HepG2 (cell line): ENCODE results near the gene CTXN3. TPM values are rescaled to one million over a fixed set of nuclear protein-coding genes. Genes with fewer than 3 reads are reported as not detected.

Source experiments
- ATAC-seq: fragments of 200-7000 bp; cut with Tn5 transposase; 3 replicates; pipeline ENCODE4 v1.9.1; 2020; ENCODE audit warnings: mild to moderate bottlenecking, moderate library complexity
- BruUV-seq: library from RNA; stranded (reverse); fragments of 400-500 nt; replicated peaks from 2 replicates; lab custom pipeline; 2021; lab: Mats Ljungman, UMichigan
- CTCF ChIA-PET: fragments of 300-600 bp; formaldehyde crosslinking; extraction: SDS; loops from one replicate; lab custom pipeline; 2021; ENCODE audit warnings: low total read pairs, inconsistent platforms, low intra/inter-chr PET ratio; lab: Yijun Ruan, JAX
- POLR2A ChIA-PET: fragments of 350-600 bp; sonication (Branson Sonifier 250); formaldehyde crosslinking; loops from one replicate; lab custom pipeline; 2020; ENCODE audit warnings: antibody characterized with exemption, inconsistent platforms; lab: Yijun Ruan, JAX
- DNase-seq: peaks from one replicate; pipeline ENCODE4 v3.0.0-alpha.2; 2015; ENCODE audit warnings: low spot score
- FAIRE-seq: peaks from 3 replicates; lab custom pipeline; 2011; peaks lifted over from hg19 to GRCh38; lab: Jason Lieb, UNC
- H2AFZ ChIP-seq: one replicate; pipeline ENCODE4 v1.6.1; 2011; ENCODE audit warnings: low read length, inconsistent platforms
- H3K27ac ChIP-seq: fragments of 300-600 bp; 3 replicates; pipeline ENCODE4 v1.8.0; 2011; ENCODE audit warnings: mixed run types, mild to moderate bottlenecking, mixed read lengths, low read length, inconsistent platforms; ENCODE audit not compliant: insufficient read depth; ENCODE audit errors: extremely low read length
- H3K27me3 ChIP-seq, 2 experiments: fragments of 200-600 bp in 1 of 2; 2 replicates in 1 of 2; 3 replicates in 1 of 2; pipeline versions ENCODE4 v1.6.0 to v1.8.0; 2011; ENCODE audit warnings: low read length in 2 of 2, mild to moderate bottlenecking in 2 of 2, moderate library complexity in 2 of 2, inconsistent platforms in 1 of 2; ENCODE audit not compliant: insufficient read depth in 2 of 2, control insufficient read depth in 1 of 2
- H3K36me3 ChIP-seq, 2 experiments: fragments of 200-600 bp in 1 of 2; replicated peaks in 1 of 2; 2 replicates in 1 of 2; 3 replicates in 1 of 2; pipeline versions ENCODE4 v1.5.1 to v1.8.0; 2011; ENCODE audit warnings: low read length in 2 of 2, inconsistent platforms in 1 of 2; ENCODE audit not compliant: insufficient read depth in 2 of 2, control insufficient read depth in 1 of 2
- H3K4me1 ChIP-seq: 2 replicates; pipeline ENCODE4 v1.5.1; 2012; ENCODE audit warnings: low read length, inconsistent platforms; ENCODE audit not compliant: insufficient read depth
- H3K4me2 ChIP-seq: 2 replicates; pipeline ENCODE4 v1.6.0; 2011; ENCODE audit warnings: low read depth, low read length, inconsistent platforms
- H3K4me3 ChIP-seq, 3 experiments: fragments of 200-600 bp in 1 of 3; sonication (generic), shearing (Covaris generic) in 1 of 3; replicated peaks in 1 of 3; 2 replicates each; pipeline ENCODE4 v1.5.1; 2011 to 2016; ENCODE audit warnings: low read length in 3 of 3, inconsistent platforms in 2 of 3, low read depth in 2 of 3, mild to moderate bottlenecking in 2 of 3, control low read depth in 1 of 3, mixed read lengths in 1 of 3; ENCODE audit not compliant: insufficient read depth in 1 of 3
- H3K79me2 ChIP-seq: one replicate; pipeline ENCODE4 v1.6.1; 2011; ENCODE audit warnings: low read length, inconsistent platforms; ENCODE audit not compliant: insufficient read depth
- H3K9ac ChIP-seq: 2 replicates; pipeline ENCODE4 v1.6.0; 2011; ENCODE audit warnings: mild to moderate bottlenecking, low read depth, low read length, inconsistent platforms; ENCODE audit not compliant: insufficient read depth
- H3K9me3 ChIP-seq: 2 replicates; pipeline ENCODE4 v1.5.1; 2012; ENCODE audit warnings: mild to moderate bottlenecking, low read length
- H4K20me1 ChIP-seq: 2 replicates; pipeline ENCODE4 v1.6.0; 2011; ENCODE audit warnings: inconsistent platforms, mild to moderate bottlenecking, low read length, moderate library complexity; ENCODE audit not compliant: insufficient read depth
- CEBPG ChIP-seq: IDR thresholded peaks from 2 replicates; pipeline ENCODE4 v1.6.1; 2016
- IRF2 ChIP-seq: IDR thresholded peaks from 2 replicates; pipeline ENCODE4 v1.6.1; 2018; ENCODE audit warnings: missing genetic modification reagents, missing compliant biosample characterization
- MAFK ChIP-seq, 2 experiments: IDR thresholded peaks in 1 of 2; conservative IDR thresholded peaks in 1 of 2; 2 replicates each; pipeline ENCODE4 v1.6.1; 2011; ENCODE audit warnings: improper control_type of control experiment in 2 of 2, low read length in 2 of 2
- MED8 ChIP-seq: sonication (generic); formaldehyde crosslinking; IDR thresholded peaks from 2 replicates; pipeline ENCODE4 v1.8.1; 2023; ENCODE audit warnings: mild to moderate bottlenecking, missing genetic modification reagents; ENCODE audit not compliant: insufficient replicate concordance
- NR2F1 ChIP-seq, 2 experiments: fragments of 450-650 bp in 1 of 2; formaldehyde crosslinking in 1 of 2; IDR thresholded peaks; 2 replicates each; pipeline versions ENCODE4 v1.5.0 to v1.6.1; 2016 to 2020; ENCODE audit warnings: mild to moderate bottlenecking in 1 of 2, missing compliant biosample characterization in 1 of 2, missing genetic modification reagents in 1 of 2, moderate library complexity in 1 of 2
- PHB2 ChIP-seq: fragments of 450-650 bp; IDR thresholded peaks from 2 replicates; pipeline ENCODE4 v1.6.1; 2018; ENCODE audit not compliant: partially characterized antibody
- PRMT3 ChIP-seq: sonication (generic); formaldehyde crosslinking; IDR thresholded peaks from 2 replicates; pipeline ENCODE4 v1.8.1; 2022; ENCODE audit warnings: low read depth, mild to moderate bottlenecking, moderate library complexity, missing genetic modification reagents, borderline replicate concordance
- SNAI1 ChIP-seq: sonication (generic); formaldehyde crosslinking; IDR thresholded peaks from 2 replicates; pipeline ENCODE4 v1.5.0; 2020; ENCODE audit warnings: mild to moderate bottlenecking, missing genetic modification reagents, borderline replicate concordance
- SRY ChIP-seq: sonication (generic); formaldehyde crosslinking; IDR thresholded peaks from 2 replicates; pipeline ENCODE4 v1.8.0; 2022; ENCODE audit warnings: mild to moderate bottlenecking, missing genetic modification reagents
- WGBS: methylation state at CpG from one replicate; pipeline ENCODE4 v1.1.6; 2017; ENCODE audit warnings: low lambda C conversion rate; 5-methylcytosine and 5-hydroxymethylcytosine counted together
- in situ Hi-C: cut with HindIII; loops from 2 replicates; pipeline ENCODE4 v1.10.0; 2017; ENCODE audit warnings: low pct_unique_long_range_greater_than_20kb; ENCODE audit not compliant: extremely low pct_ligation_motif_present
- intact Hi-C: fragments of 100-400 bp; cut with micrococcal nuclease; formaldehyde crosslinking; loops from one replicate; pipeline ENCODE4 v1.10.0; 2022; ENCODE audit not compliant: unreplicated experiment
- polyA plus RNA-seq, 8 experiments: library from polyadenylated mRNA; depleted of rRNA in 3 of 8; stranded (reverse) in 7 of 8; unstranded in 1 of 8; fragments of >200 nt; fragmentation: Illumina TruSeq in 4 of 8; extraction: Trizol in 4 of 8; gene quantifications; 2 replicates each; pipeline versions ENCODE4 v1.2.1 to v1.2.3, GENCODE V29; 2011 to 2016; ENCODE audit warnings: low read depth in 4 of 8, missing spikeins in 1 of 8, mixed read lengths in 1 of 8; ENCODE audit not compliant: insufficient read depth in 1 of 8
- total RNA-seq, 5 experiments: library from RNA; depleted of rRNA; stranded (reverse); fragments of >200 nt; fragmentation: Illumina TruSeq; extraction: Trizol; gene quantifications; 2 replicates each; pipeline ENCODE4 v1.2.3, GENCODE V29; 2016; ENCODE audit warnings: low read depth in 1 of 5
- TF ChIP-seq, protein P1 (sequence below): sonication (generic); formaldehyde crosslinking; conservative IDR thresholded peaks from 2 replicates; pipeline ENCODE4 v1.8.1; 2023; ENCODE audit warnings: missing genetic modification reagents
- TF ChIP-seq, protein P2 (sequence below): sonication (generic); formaldehyde crosslinking; IDR thresholded peaks from 2 replicates; pipeline ENCODE4 v1.5.0; 2020; ENCODE audit warnings: mild to moderate bottlenecking, missing genetic modification reagents
- TF ChIP-seq, protein P3 (sequence below): sonication (generic); formaldehyde crosslinking; IDR thresholded peaks from 2 replicates; pipeline ENCODE4 v1.8.1; 2022; ENCODE audit warnings: low read depth, mild to moderate bottlenecking, missing genetic modification reagents

CTXN3 gene
- total and polyA plus RNA-seq, 2 of the 13 experiments (the other 11 are each of a cell fraction or from before 2014, with no cell fraction given), result not detected

DNA sequence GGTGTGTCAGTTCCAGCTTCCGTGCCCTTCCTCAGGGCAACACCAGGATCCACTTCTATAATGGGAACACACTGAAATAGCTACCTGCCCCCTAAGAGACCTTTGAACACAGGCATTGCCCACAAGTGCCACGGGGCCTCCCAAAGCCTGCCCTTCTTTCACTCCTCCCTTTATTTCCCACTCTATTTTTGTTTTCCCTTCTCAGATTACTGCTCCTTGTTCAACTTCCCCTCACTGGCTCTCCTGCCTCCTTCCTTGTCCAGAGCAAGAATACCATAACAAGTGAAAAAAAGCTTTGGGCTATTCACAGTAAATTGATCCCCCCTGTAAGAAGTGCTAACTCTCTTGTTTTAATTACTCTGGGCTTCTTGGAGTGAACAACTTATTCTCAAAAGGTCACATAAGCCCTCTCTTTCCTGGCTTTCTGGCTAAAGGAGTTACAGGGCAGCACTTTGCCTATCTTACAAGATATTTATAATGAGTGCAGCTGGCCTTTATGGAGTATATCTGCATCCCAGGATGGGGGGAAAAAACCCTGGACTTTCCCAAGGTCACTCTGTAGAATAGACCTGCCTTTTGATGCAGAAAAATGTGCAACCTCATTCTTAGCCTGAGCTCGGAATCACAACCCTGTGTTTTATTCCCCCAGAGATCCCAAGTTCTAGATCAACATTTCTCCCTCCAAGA lies 11.3 kb downstream of the CTXN3 start:
- no TSS peak for BruUV-seq
- H3K9me3 ChIP-seq, result no peaks in the 10 kb centered on the region

More for the DNA sequence above, 11.3 kb downstream of the CTXN3 start:
- 12% methylated on average over 3 of the region's 3 CpGs for whole genome bisulfite sequencing
- H3K36me3 ChIP-seq, result no peaks in the 10 kb centered on the region
- no peak overlapping the region for H3K4me3 ChIP-seq
- no peaks in the 10 kb centered on the region for H4K20me1 ChIP-seq
- H2AFZ ChIP-seq, result no peak overlapping the region
- ATAC-seq (no peak), DNase-seq (no peak), FAIRE-seq (no peak)
- in situ Hi-C loops (no loop called here), intact Hi-C loops (no loop called here)
- H3K4me2 ChIP-seq, result no peak overlapping the region
- TF ChIP-seq SRY (CRISPR knock-in tag) (no peak), MAFK (conservative IDR thresholded peaks at IDR 0.05 in 1 of 2, IDR thresholded peaks at IDR 0.05 in 1 of 2; ENCODE audit: low read length in 2 of 2) (no peak), CEBPG (CRISPR knock-in tag) (no peak), MED8 (CRISPR knock-in tag) (no peak), NR2F1 (CRISPR knock-in tag; IDR thresholded peaks at IDR 0.05) (no peak), IRF2 (no peak), SNAI1 (CRISPR knock-in tag) (no peak), PHB2 (no peak), PRMT3 (no peak)
- TF ChIP-seq, protein P1, sequence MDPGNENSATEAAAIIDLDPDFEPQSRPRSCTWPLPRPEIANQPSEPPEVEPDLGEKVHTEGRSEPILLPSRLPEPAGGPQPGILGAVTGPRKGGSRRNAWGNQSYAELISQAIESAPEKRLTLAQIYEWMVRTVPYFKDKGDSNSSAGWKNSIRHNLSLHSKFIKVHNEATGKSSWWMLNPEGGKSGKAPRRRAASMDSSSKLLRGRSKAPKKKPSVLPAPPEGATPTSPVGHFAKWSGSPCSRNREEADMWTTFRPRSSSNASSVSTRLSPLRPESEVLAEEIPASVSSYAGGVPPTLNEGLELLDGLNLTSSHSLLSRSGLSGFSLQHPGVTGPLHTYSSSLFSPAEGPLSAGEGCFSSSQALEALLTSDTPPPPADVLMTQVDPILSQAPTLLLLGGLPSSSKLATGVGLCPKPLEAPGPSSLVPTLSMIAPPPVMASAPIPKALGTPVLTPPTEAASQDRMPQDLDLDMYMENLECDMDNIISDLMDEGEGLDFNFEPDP, result no peak
- TF ChIP-seq, protein P2, sequence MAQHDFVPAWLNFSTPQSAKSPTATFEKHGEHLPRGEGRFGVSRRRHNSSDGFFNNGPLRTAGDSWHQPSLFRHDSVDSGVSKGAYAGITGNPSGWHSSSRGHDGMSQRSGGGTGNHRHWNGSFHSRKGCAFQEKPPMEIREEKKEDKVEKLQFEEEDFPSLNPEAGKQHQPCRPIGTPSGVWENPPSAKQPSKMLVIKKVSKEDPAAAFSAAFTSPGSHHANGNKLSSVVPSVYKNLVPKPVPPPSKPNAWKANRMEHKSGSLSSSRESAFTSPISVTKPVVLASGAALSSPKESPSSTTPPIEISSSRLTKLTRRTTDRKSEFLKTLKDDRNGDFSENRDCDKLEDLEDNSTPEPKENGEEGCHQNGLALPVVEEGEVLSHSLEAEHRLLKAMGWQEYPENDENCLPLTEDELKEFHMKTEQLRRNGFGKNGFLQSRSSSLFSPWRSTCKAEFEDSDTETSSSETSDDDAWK (CRISPR knock-in tag), result no peak
- TF ChIP-seq, protein P3, sequence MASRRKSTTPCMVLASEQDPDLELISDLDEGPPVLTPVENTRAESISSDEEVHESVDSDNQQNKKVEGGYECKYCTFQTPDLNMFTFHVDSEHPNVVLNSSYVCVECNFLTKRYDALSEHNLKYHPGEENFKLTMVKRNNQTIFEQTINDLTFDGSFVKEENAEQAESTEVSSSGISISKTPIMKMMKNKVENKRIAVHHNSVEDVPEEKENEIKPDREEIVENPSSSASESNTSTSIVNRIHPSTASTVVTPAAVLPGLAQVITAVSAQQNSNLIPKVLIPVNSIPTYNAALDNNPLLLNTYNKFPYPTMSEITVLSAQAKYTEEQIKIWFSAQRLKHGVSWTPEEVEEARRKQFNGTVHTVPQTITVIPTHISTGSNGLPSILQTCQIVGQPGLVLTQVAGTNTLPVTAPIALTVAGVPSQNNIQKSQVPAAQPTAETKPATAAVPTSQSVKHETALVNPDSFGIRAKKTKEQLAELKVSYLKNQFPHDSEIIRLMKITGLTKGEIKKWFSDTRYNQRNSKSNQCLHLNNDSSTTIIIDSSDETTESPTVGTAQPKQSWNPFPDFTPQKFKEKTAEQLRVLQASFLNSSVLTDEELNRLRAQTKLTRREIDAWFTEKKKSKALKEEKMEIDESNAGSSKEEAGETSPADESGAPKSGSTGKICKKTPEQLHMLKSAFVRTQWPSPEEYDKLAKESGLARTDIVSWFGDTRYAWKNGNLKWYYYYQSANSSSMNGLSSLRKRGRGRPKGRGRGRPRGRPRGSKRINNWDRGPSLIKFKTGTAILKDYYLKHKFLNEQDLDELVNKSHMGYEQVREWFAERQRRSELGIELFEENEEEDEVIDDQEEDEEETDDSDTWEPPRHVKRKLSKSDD (CRISPR knock-in tag), result no peak
- TF ChIP-seq, all 625 proteins: peak for 0
- ChIA-PET CTCF (no interaction called here), POLR2A (no interaction called here)
- Histone ChIP-seq H3K4me1 (no peaks in the 10 kb centered on the region), H3K9ac (no peak overlapping the region), H3K27me3 (no peaks in the 10 kb centered on the region), H3K79me2 (no peaks in the 10 kb centered on the region), H3K27ac (no peak overlapping the region)
